ENCODE results near the gene HSF2BP.
A peak's percentile ranks its signal among the peaks of the same experiment; 100 is the strongest.

HSF2BP gene

DNA sequence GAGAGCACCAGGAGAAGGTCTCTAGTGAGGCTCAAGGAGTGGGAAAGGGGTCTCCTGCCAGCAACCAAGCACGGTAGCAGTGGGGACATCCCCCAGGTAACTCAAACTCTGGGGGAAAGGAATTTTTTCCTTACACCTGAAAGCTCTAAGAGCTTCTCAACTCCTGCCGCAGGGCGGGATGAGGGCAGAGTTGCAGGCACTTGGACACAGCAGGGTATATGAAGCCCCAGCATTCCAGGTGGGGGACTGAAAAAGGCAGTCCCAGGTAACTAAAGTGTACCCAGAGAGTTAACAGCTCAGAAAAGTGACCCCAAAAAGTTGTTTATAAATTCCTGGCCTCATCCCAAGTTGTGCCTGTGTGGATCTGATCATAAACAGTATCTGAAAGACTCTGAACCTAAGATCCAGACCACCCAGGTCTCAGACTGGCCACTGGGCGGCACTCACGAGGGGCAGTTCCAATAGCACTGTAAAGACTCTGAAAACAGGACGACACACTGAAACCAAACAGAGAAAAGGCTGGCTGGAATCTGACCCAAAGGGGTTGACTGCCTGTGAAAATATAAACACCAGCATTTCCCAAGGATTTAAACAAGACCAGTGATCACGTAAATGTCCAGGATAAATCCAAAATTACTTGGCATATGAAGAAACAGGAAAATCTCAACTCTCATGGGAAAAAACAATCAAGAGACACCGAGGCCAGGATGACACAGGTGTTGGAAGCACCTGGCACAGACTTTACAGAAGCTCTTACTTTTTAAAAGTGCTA lies 47.5 kb downstream of the HSF2BP start:
- H3K36me3 ChIP-seq (ENCODE audit: insufficient read depth, low read length) = no peaks in the 10 kb centered on the region
- H3K27me3 ChIP-seq (ENCODE audit: control insufficient read depth in 1 of 2, insufficient read depth in 2 of 2, low read length in 2 of 2) = no peaks in the 10 kb centered on the region
- H3K27ac ChIP-seq (ENCODE audit: low read depth, low read length) = no peak overlapping the region
- H3K4me1 ChIP-seq (ENCODE audit: insufficient read depth, low read length) = peaks cover 23% of the 10 kb centered on the region
- H3K9ac ChIP-seq (ENCODE audit: low read length) = no peak overlapping the region
- no peaks in the 10 kb centered on the region for H3K9me3 ChIP-seq (ENCODE audit: low read length)
- peak overlapping the region in 1 of 2 donors; percentile 21 for H3K4me3 ChIP-seq (ENCODE audit: low read depth in 1 of 2, low read length in 2 of 2)

DNA sequence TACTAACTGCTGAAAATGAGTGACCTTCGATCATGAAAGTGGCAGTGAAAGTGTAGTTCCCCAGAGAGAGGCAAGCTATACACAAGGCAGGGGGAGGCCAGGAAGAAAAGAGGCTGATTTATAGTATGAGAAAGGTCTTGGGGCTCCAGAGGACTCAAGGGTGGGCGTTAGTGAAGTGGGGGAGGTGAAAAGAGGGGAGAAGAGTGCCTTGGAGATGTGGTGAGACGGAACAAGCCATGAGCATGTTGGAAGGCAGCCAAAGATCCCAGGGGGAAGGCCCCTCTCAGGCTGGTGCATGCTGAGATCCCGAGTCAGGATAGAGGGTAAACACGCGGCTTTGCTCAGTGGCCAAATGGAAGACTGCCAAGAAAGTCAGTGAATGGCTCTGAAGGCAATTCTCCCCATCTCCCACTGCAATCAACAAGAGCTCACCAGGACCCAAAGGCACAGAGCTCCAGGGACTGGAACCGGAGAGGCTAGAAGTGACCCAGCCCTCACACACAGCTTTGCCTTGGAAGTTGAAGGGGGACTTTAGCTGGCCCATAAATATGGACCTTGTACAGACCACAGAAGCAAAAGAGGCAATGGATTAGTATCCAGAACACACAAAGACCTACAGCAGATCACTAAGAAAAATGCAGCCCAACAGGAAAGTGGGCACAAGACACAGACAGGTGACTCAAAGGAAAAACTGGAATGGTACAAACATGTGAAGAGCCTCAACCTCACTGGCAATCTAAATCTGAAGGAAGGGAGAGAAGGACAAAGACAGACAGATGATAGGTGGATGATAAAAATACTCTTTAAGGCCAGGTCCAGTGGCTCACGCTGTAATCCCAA lies 49.6 kb downstream of the HSF2BP start:
- Histone ChIP-seq H3K9ac (ENCODE audit: low read length) (no peak overlapping the region), H3K27me3 (ENCODE audit: control insufficient read depth in 1 of 2, insufficient read depth in 2 of 2, low read length in 2 of 2) (no peaks in the 10 kb centered on the region), H3K4me3 (ENCODE audit: low read depth in 1 of 2, low read length in 2 of 2) (no peak overlapping the region), H3K36me3 (ENCODE audit: insufficient read depth, low read length) (no peaks in the 10 kb centered on the region), H3K4me1 (ENCODE audit: insufficient read depth, low read length) (peaks cover 23% of the 10 kb centered on the region), H3K27ac (ENCODE audit: low read depth, low read length) (no peak overlapping the region), H3K9me3 (ENCODE audit: low read length) (no peaks in the 10 kb centered on the region)

DNA sequence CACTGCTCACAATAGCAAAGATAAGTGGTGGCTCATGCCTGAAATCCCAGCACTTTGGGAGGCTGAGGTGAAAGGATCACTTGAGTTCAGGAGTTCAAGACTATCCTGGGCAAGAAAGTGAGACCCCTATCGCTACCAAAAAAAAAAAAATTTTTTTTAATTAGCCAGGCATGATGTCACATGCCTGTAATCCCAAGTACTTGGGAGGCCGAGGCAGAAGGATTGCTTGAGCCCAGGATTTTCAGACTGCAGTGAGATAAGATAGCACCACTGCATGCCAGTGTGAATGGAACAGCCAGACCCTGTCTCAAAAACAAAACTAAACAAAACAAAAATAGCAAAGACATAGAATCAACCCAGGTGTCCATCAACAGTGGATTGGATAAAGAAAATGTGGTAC lies 50.6 kb downstream of the HSF2BP start:
- H3K9ac ChIP-seq (ENCODE audit: low read length) = no peak overlapping the region
- H3K36me3 ChIP-seq (ENCODE audit: insufficient read depth, low read length) = no peaks in the 10 kb centered on the region
- peaks cover 23% of the 10 kb centered on the region for H3K4me1 ChIP-seq (ENCODE audit: insufficient read depth, low read length)
- no peak overlapping the region for H3K27ac ChIP-seq (ENCODE audit: low read depth, low read length)
- no peaks in the 10 kb centered on the region for H3K9me3 ChIP-seq (ENCODE audit: low read length)
- no peaks in the 10 kb centered on the region for H3K27me3 ChIP-seq (ENCODE audit: control insufficient read depth in 1 of 2, insufficient read depth in 2 of 2, low read length in 2 of 2)
- H3K4me3 ChIP-seq (ENCODE audit: low read depth in 1 of 2, low read length in 2 of 2) = no peak overlapping the region

DNA sequence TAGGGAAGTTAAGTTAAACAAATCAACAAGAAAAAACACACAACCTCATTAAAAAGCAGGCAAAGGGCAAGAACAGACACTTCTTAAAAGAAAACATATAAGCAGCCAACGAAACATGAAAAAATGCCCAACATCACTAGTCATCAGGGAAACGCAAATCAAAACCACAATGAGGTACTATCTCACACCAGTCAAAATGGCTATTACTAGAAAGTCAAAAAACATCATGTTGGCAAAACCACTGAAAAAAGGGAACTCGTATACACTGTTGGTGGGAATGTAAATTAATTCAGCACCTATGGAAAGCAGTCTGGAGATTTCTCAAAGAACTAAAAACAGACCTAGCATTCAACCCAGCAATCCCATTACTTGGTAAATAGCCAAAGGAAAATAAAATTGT lies 51.1 kb downstream of the HSF2BP start:
- no peak overlapping the region for H3K4me3 ChIP-seq (ENCODE audit: low read depth in 1 of 2, low read length in 2 of 2)
- H3K27ac ChIP-seq (ENCODE audit: low read depth, low read length) = no peak overlapping the region
- H3K9me3 ChIP-seq (ENCODE audit: low read length) = no peaks in the 10 kb centered on the region
- no peaks in the 10 kb centered on the region for H3K27me3 ChIP-seq (ENCODE audit: control insufficient read depth in 1 of 2, insufficient read depth in 2 of 2, low read length in 2 of 2)
- peaks cover 23% of the 10 kb centered on the region for H3K4me1 ChIP-seq (ENCODE audit: insufficient read depth, low read length)
- no peak overlapping the region for H3K9ac ChIP-seq (ENCODE audit: low read length)
- H3K36me3 ChIP-seq (ENCODE audit: insufficient read depth, low read length) = no peaks in the 10 kb centered on the region

DNA sequence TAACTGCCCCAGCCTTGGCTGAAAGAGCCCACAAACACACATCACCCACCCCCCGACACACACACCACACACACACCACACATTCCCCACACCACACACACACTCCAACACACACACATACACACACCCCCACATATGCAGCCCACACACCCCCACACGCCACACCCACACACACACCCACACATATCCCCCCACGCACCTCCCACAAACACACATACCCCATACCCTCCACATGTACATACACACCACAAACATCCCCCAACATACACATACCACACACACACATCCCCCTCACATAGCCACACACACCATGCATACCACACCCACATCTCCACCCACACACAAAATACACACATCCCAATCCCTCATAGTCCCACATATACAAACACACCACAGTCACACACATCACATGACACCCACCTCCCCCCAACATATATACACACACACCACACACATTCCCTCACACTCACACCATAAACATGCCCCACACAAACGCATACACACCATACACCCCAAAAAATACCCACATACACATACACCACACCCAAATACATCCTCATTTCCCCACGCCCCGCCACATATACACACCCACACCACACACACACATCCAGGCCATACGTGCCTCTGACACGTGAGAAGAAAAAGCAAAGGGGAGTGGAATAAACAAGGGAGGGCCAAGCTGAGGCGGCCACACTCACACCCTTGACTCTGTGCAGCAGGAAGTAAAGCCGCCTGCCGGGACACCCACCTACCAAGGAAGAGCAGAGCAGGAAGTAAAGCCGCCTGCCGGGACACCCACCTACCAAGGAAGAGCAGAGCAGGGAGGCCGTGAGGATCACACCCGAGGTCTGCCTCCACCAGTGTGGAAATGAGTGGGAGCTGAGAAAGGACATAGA lies 53.7 kb downstream of the HSF2BP start:
- H3K9me3 ChIP-seq (ENCODE audit: low read length) = no peaks in the 10 kb centered on the region
- no peak overlapping the region for H3K9ac ChIP-seq (ENCODE audit: low read length)
- H3K4me1 ChIP-seq (ENCODE audit: insufficient read depth, low read length) = peaks cover 12% of the 10 kb centered on the region
- no peaks in the 10 kb centered on the region for H3K27me3 ChIP-seq (ENCODE audit: control insufficient read depth in 1 of 2, insufficient read depth in 2 of 2, low read length in 2 of 2)
- H3K27ac ChIP-seq (ENCODE audit: low read depth, low read length) = no peak overlapping the region
- no peak overlapping the region for H3K4me3 ChIP-seq (ENCODE audit: low read depth in 1 of 2, low read length in 2 of 2)
- H3K36me3 ChIP-seq (ENCODE audit: insufficient read depth, low read length) = no peaks in the 10 kb centered on the region

DNA sequence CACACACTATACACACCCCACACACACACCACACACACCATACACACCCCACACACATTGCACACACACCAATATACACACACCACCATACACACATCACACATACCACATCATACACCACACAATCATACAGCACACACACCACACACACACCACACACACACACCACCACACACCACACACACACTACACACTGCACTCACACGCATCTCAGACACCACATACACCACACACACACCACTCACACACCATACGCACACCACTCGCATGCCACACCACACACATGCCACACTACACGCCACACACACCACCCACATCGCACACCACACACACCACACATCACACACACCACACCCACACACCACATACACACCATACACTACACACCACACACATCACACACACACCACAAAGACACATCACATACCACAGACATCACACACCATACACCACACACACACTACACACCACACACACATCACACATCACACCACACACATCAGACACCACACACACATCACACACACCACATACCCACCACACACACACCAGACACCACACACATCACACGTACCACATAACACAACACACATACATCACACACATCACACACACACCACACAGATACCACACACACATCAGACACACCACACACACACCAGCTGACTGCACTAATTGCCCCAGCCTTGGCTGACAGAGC lies 54.6 kb downstream of the HSF2BP start:
- Histone ChIP-seq H3K27me3 (ENCODE audit: control insufficient read depth in 1 of 2, insufficient read depth in 2 of 2, low read length in 2 of 2) (no peaks in the 10 kb centered on the region), H3K4me3 (ENCODE audit: low read depth in 1 of 2, low read length in 2 of 2) (no peak overlapping the region), H3K4me1 (ENCODE audit: insufficient read depth, low read length) (peaks cover 7% of the 10 kb centered on the region), H3K36me3 (ENCODE audit: insufficient read depth, low read length) (no peaks in the 10 kb centered on the region), H3K27ac (ENCODE audit: low read depth, low read length) (no peak overlapping the region), H3K9me3 (ENCODE audit: low read length) (no peaks in the 10 kb centered on the region), H3K9ac (ENCODE audit: low read length) (no peak overlapping the region)

DNA sequence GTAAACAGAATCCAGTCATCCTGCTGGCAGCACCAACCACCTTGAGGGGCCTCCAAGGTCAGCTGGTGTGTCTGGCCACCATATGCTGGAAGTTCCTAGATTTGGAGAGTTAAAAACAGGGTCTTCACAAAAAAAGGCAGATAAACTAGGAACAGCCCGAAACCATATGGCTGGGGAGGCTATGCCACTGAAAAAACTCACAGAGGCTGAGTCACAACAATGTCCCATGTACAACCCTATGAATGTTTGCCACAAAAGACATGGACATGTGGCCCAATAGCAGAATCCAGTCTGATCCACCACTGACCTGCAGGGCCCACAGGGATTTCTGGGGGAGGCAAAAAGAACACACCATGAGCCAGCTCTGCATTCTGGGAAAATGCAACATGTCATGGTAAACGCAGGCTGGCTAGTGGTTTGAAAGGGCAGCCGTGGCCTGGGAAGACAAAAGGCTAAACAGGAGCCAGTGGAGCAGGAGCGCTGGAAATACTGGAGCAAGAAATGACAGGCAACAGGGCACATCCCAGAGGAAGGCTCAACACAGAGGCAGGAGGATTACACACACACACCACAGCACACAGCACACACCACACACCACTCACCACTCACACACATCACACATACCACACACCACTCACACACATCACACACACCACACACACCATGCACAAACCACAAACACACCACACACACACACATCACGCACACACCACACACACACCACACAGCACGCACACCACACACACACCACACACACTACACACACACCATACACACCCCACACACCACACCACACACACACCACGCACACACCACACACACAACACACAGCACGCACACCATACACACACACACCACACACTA lies 55.4 kb downstream of the HSF2BP start:
- Histone ChIP-seq H3K4me3 (ENCODE audit: low read depth in 1 of 2, low read length in 2 of 2) (no peak overlapping the region), H3K27ac (ENCODE audit: low read depth, low read length) (no peak overlapping the region), H3K27me3 (ENCODE audit: control insufficient read depth in 1 of 2, insufficient read depth in 2 of 2, low read length in 2 of 2) (no peaks in the 10 kb centered on the region)

DNA sequence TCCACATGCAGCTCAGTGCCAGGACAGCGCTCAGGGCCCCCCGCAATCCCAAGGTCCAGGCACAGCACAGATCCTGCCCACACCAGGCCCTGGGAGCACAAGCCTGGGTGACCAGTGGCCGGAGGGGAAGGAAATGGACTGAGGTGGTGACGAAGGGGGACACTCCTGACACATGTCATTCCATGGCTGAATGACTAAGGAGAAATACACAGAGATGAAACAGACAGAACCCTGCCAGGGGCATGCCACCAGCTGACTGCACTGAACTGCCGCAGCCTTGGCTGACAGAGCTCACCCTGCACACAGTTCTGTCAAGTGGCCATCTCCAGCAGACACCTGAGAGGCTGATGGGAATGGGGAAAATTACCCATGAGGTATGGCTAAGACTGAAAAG lies 56.1 kb downstream of the HSF2BP start:
- no peaks in the 10 kb centered on the region for H3K27me3 ChIP-seq (ENCODE audit: control insufficient read depth in 1 of 2, insufficient read depth in 2 of 2, low read length in 2 of 2)
- H3K9me3 ChIP-seq (ENCODE audit: low read length) = no peaks in the 10 kb centered on the region
- H3K9ac ChIP-seq (ENCODE audit: low read length) = no peak overlapping the region
- H3K4me1 ChIP-seq (ENCODE audit: insufficient read depth, low read length) = no peaks in the 10 kb centered on the region
- H3K27ac ChIP-seq (ENCODE audit: low read depth, low read length) = no peak overlapping the region
- no peaks in the 10 kb centered on the region for H3K36me3 ChIP-seq (ENCODE audit: insufficient read depth, low read length)
- H3K4me3 ChIP-seq (ENCODE audit: low read depth in 1 of 2, low read length in 2 of 2) = no peak overlapping the region

More for the DNA sequence above, 55.4 kb downstream of the HSF2BP start:
- no peaks in the 10 kb centered on the region for H3K9me3 ChIP-seq (ENCODE audit: low read length)
- no peaks in the 10 kb centered on the region for H3K36me3 ChIP-seq (ENCODE audit: insufficient read depth, low read length)
- no peaks in the 10 kb centered on the region for H3K4me1 ChIP-seq (ENCODE audit: insufficient read depth, low read length)
- no peak overlapping the region for H3K9ac ChIP-seq (ENCODE audit: low read length)

DNA sequence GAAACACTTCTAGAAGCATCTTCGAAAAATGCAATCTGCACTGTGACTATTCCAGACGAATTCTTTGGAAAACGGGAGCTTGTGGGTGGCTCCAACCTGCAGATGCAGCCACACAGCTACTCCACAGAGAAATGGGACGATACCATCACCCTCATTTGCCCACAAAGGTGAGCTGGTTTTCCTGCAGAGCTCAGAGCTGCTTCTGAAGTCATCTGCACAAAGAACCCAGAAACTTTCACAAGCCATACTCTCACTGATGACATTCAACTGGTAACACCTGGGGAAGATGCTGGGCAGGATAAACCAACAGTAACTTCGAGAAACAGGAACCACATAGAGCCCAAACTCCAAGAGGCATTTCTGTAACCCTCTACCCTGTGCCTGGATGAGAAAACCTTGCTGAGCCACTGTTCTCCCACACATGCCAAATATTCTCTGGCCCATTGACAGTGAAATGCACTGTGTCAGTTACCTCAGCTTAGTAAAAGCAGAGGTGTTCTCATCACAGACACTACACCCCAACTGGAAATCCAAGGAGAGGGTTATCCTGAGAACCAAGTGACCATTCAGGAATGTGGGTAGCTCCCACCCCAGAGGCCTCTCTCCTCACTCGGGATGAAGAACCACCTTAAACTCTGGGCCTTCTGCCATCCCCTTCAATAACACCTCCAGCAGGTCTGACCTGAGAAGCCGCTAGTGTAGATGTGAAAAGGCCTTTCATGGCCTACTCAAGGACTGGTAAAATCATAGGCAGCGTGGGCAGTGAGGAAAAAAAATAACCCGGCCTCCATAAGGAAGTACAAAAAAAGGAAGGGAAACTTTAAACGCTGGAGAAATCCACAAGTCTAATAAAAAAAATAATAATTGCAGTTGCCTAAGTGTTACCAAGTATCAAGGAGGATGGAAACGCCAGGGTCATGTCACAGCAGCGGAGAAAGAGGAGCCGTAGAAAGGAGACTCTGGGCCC lies 56.7 kb downstream of the HSF2BP start:
- Histone ChIP-seq H3K9ac (ENCODE audit: low read length) (no peak overlapping the region), H3K9me3 (ENCODE audit: low read length) (no peaks in the 10 kb centered on the region), H3K27ac (ENCODE audit: low read depth, low read length) (no peak overlapping the region), H3K4me3 (ENCODE audit: low read depth in 1 of 2, low read length in 2 of 2) (no peak overlapping the region), H3K36me3 (ENCODE audit: insufficient read depth, low read length) (no peaks in the 10 kb centered on the region), H3K27me3 (ENCODE audit: control insufficient read depth in 1 of 2, insufficient read depth in 2 of 2, low read length in 2 of 2) (no peaks in the 10 kb centered on the region), H3K4me1 (ENCODE audit: insufficient read depth, low read length) (no peaks in the 10 kb centered on the region)
